ENCODE data around the gene ARF1. TPM values are rescaled to one million over a fixed set of nuclear protein-coding genes. Genes with fewer than 3 reads are reported as not detected.

Gene ARF1
- total and polyA plus RNA-seq, 10 of the 15 experiments (the other 5 are each of a cell fraction or from before 2014, with no cell fraction given) = 48.4 to 508 (median 283) TPM

- no peak for TF ChIP-seq RELB (IDR thresholded peaks at IDR 0.05; ENCODE audit: low read depth)
- no peak for TF ChIP-seq TBL1XR1 (IDR thresholded peaks at IDR 0.05; ENCODE audit: low read depth, low read length)
- TF ChIP-seq CBX3 (IDR thresholded peaks at IDR 0.05; ENCODE audit: borderline replicate concordance, low read depth) = no peak
- peak; percentile 91 for TF ChIP-seq PKNOX1 (IDR thresholded peaks at IDR 0.05)
- TF ChIP-seq POLR2A (IDR thresholded peaks at IDR 0.05; ENCODE audit: low read depth, low read length) = no peak
- TF ChIP-seq, protein P1, sequence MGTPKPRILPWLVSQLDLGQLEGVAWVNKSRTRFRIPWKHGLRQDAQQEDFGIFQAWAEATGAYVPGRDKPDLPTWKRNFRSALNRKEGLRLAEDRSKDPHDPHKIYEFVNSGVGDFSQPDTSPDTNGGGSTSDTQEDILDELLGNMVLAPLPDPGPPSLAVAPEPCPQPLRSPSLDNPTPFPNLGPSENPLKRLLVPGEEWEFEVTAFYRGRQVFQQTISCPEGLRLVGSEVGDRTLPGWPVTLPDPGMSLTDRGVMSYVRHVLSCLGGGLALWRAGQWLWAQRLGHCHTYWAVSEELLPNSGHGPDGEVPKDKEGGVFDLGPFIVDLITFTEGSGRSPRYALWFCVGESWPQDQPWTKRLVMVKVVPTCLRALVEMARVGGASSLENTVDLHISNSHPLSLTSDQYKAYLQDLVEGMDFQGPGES (IDR thresholded peaks at IDR 0.05) = no peak
- TF ChIP-seq KAT2A (conservative IDR thresholded peaks at IDR 0.05; ENCODE audit: control insufficient read depth, low read depth, low read length) = no peak
- no peak for TF ChIP-seq RBBP5 (conservative IDR thresholded peaks at IDR 0.05)
- no peak for TF ChIP-seq YY1 (IDR thresholded peaks at IDR 0.05; ENCODE audit: low read depth, low read length)
- TF ChIP-seq ATF2 (IDR thresholded peaks at IDR 0.05; ENCODE audit: low read length) = no peak
- no peak for TF ChIP-seq TCF7 (IDR thresholded peaks at IDR 0.05; ENCODE audit: borderline replicate concordance)
- no peak for TF ChIP-seq NR2F1 (conservative IDR thresholded peaks at IDR 0.05)
- TF ChIP-seq EP300 (IDR thresholded peaks at IDR 0.05; ENCODE audit: borderline replicate concordance in 1 of 2, control insufficient read depth in 1 of 2, low read depth in 2 of 2, low read length in 2 of 2) = no peak
- no peak for TF ChIP-seq IKZF1 (conservative IDR thresholded peaks at IDR 0.05)
- TF ChIP-seq CEBPB (IDR thresholded peaks at IDR 0.05; ENCODE audit: borderline replicate concordance in 1 of 2, low read depth in 2 of 2, low read length in 2 of 2) = no peak
- no peak for TF ChIP-seq MTA2 (IDR thresholded peaks at IDR 0.05; ENCODE audit: low read depth)
- no peak for TF ChIP-seq DPF2 (IDR thresholded peaks at IDR 0.05)
- no peak for TF ChIP-seq MXI1 (IDR thresholded peaks at IDR 0.05; ENCODE audit: low read depth, low read length)
- no peak for TF ChIP-seq NR2C2 (IDR thresholded peaks at IDR 0.05; ENCODE audit: borderline replicate concordance, control insufficient read depth, insufficient read length, low read depth)
- no peak for TF ChIP-seq NFIC (IDR thresholded peaks at IDR 0.05; ENCODE audit: low read depth, low read length)
- TF ChIP-seq JUNB (IDR thresholded peaks at IDR 0.05) = no peak
Observed at GRCh38 chr1:228085287-228085951, 2.9 kb downstream of the ARF1 start (continued).

Data from GM12878 (cell line).